ENCODE measurements around the gene TBC1D14. TPM values are rescaled to one million over a fixed set of nuclear protein-coding genes. Genes with fewer than 3 reads are reported as not detected.

The TBC1D14 gene
- polyA plus RNA-seq, 1 of the 3 experiments (the other 2 are of a cell fraction) = 39.5 TPM

GRCh38 chr4:6935965-6936364, 26.3 kb downstream of the TBC1D14 start:
- WGBS (ENCODE audit: low lambda C conversion rate) = 74% methylated on average over 4 of the region's 4 CpGs

DNA sequence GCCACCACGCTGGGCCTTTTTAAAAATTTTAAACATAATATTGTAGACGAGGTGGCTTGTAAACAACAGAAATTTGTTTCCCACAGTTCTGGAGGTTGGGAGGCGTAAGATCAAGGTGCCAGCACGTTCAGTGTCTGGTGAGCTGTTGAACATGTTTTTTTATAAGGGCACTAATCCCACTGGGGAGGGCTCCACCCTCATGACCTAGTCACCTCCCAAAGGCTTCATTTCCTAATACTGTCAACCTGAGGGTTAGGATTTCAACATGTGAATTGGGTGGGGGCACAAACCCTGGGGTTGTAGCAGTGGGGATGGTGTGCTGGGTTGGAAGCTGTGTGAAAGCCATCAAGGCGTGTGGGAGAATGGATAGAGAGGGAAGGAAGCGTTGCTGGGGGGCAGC, 27.6 kb downstream of the TBC1D14 start:
- Histone ChIP-seq H3K4me3 (ENCODE audit: low read depth in 2 of 2, low read length in 1 of 2) (no peak overlapping the region), H3K27ac (ENCODE audit: low read depth in 2 of 2, low read length in 1 of 2) (no peak overlapping the region), H2AFZ (ENCODE audit: low read depth) (no peak overlapping the region), H3F3A (replicated peaks; ENCODE audit: insufficient read depth) (peaks cover 9% of the 10 kb centered on the region), H3K79me2 (ENCODE audit: insufficient read depth) (no peaks in the 10 kb centered on the region; the same call in 1 of the 2 replicates), H3K9ac (no peak overlapping the region), H3K9me3 (no peaks in the 10 kb centered on the region), H3K9me2 (no peaks in the 10 kb centered on the region), H3K36me3 (replicated peaks in 1 of 2; ENCODE audit: control insufficient read depth in 1 of 2, insufficient read depth in 2 of 2, low read length in 1 of 2) (no peaks in the 10 kb centered on the region), H4K20me1 (ENCODE audit: insufficient read depth) (no peaks in the 10 kb centered on the region), H3K4me1 (ENCODE audit: control insufficient read depth in 1 of 2, insufficient read depth in 2 of 2, low read depth in 1 of 2, low read length in 1 of 2) (peaks cover 9% of the 10 kb centered on the region in 2 experiments), H3K4me2 (no peak overlapping the region), H3K27me3 (ENCODE audit: insufficient read depth) (no peaks in the 10 kb centered on the region)
- ChIA-PET POLR2A (no interaction called here), CTCF (no interaction called here)
- no peak for DNase-seq
- WGBS (ENCODE audit: low lambda C conversion rate) = 83% methylated on average over 6 of the region's 6 CpGs
- no peak for TF ChIP-seq EZH2phosphoT487 (IDR thresholded peaks at IDR 0.05; ENCODE audit: borderline replicate concordance, low read depth)
- TF ChIP-seq YY1 (IDR thresholded peaks at IDR 0.05; ENCODE audit: low read depth) = no peak
- TF ChIP-seq, protein P1, sequence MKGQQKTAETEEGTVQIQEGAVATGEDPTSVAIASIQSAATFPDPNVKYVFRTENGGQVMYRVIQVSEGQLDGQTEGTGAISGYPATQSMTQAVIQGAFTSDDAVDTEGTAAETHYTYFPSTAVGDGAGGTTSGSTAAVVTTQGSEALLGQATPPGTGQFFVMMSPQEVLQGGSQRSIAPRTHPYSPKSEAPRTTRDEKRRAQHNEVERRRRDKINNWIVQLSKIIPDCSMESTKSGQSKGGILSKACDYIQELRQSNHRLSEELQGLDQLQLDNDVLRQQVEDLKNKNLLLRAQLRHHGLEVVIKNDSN (IDR thresholded peaks at IDR 0.05; ENCODE audit: borderline replicate concordance, low read depth) = no peak
- TF ChIP-seq ELF1 (IDR thresholded peaks at IDR 0.05) = no peak
- no peak for TF ChIP-seq GABPA (IDR thresholded peaks at IDR 0.05; ENCODE audit: low read depth)
- TF ChIP-seq NFIC (IDR thresholded peaks at IDR 0.05; ENCODE audit: borderline replicate concordance) = no peak
- no peak for TF ChIP-seq USF2 (IDR thresholded peaks at IDR 0.05; ENCODE audit: borderline replicate concordance, low read depth, low read length)
- TF ChIP-seq, protein P2, sequence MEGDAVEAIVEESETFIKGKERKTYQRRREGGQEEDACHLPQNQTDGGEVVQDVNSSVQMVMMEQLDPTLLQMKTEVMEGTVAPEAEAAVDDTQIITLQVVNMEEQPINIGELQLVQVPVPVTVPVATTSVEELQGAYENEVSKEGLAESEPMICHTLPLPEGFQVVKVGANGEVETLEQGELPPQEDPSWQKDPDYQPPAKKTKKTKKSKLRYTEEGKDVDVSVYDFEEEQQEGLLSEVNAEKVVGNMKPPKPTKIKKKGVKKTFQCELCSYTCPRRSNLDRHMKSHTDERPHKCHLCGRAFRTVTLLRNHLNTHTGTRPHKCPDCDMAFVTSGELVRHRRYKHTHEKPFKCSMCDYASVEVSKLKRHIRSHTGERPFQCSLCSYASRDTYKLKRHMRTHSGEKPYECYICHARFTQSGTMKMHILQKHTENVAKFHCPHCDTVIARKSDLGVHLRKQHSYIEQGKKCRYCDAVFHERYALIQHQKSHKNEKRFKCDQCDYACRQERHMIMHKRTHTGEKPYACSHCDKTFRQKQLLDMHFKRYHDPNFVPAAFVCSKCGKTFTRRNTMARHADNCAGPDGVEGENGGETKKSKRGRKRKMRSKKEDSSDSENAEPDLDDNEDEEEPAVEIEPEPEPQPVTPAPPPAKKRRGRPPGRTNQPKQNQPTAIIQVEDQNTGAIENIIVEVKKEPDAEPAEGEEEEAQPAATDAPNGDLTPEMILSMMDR (IDR thresholded peaks at IDR 0.05) = no peak
- no peak for TF ChIP-seq FOXM1 (IDR thresholded peaks at IDR 0.05; ENCODE audit: low read depth)

More at GRCh38 chr4:6935965-6936364, 26.3 kb downstream of the TBC1D14 start:
- Histone ChIP-seq H2AFZ (ENCODE audit: low read depth) (no peak overlapping the region), H4K20me1 (ENCODE audit: insufficient read depth) (no peaks in the 10 kb centered on the region), H3K79me2 (ENCODE audit: insufficient read depth) (no peaks in the 10 kb centered on the region), H3K9me2 (no peaks in the 10 kb centered on the region), H3K4me1 (ENCODE audit: control insufficient read depth in 1 of 2, insufficient read depth in 2 of 2, low read depth in 1 of 2, low read length in 1 of 2) (peaks cover 0 to 3% of the 10 kb centered on the region in 2 experiments; a peak in 1 of 4 replicates), H3F3A (replicated peaks; ENCODE audit: insufficient read depth) (no peaks in the 10 kb centered on the region), H3K27me3 (ENCODE audit: insufficient read depth) (no peaks in the 10 kb centered on the region), H3K4me3 (ENCODE audit: low read depth in 2 of 2, low read length in 1 of 2) (no peak overlapping the region), H3K27ac (ENCODE audit: low read depth in 2 of 2, low read length in 1 of 2) (no peak overlapping the region), H3K4me2 (no peak overlapping the region), H3K9me3 (no peaks in the 10 kb centered on the region), H3K9ac (no peak overlapping the region), H3K36me3 (replicated peaks in 1 of 2; ENCODE audit: control insufficient read depth in 1 of 2, insufficient read depth in 2 of 2, low read length in 1 of 2) (no peaks in the 10 kb centered on the region)
- CTCF ChIA-PET = interaction anchor here (1.0 kb wide), 1 partner anchor 12 kb away, joined by 3 read pairs; no protein-coding TSS in a partner anchor
- POLR2A ChIA-PET = no interaction called here
- no peak for DNase-seq
- TF ChIP-seq NFIC (IDR thresholded peaks at IDR 0.05; ENCODE audit: borderline replicate concordance) (no peak), USF2 (IDR thresholded peaks at IDR 0.05; ENCODE audit: borderline replicate concordance, low read depth, low read length) (no peak), GABPA (IDR thresholded peaks at IDR 0.05; ENCODE audit: low read depth) (no peak), TAF1 (IDR thresholded peaks at IDR 0.05; ENCODE audit: borderline replicate concordance, low read depth, low read length) (no peak), RFX5 (IDR thresholded peaks at IDR 0.05; ENCODE audit: low read length) (no peak), FOXJ3 (CRISPR knock-in tag; IDR thresholded peaks at IDR 0.05) (no peak), SIN3A (IDR thresholded peaks at IDR 0.05; ENCODE audit: borderline replicate concordance, low read depth, low read length) (no peak), RAD21 (IDR thresholded peaks at IDR 0.05; ENCODE audit: low read length) (no peak), ELF1 (IDR thresholded peaks at IDR 0.05) (no peak), POLR2AphosphoS5 (IDR thresholded peaks at IDR 0.05; ENCODE audit: low read depth, low read length) (no peak), TEAD4 (IDR thresholded peaks at IDR 0.05; ENCODE audit: borderline replicate concordance, insufficient read depth) (no peak), CHD2 (IDR thresholded peaks at IDR 0.05; ENCODE audit: low read length, partially characterized antibody) (no peak)
- TF ChIP-seq, protein P2 (IDR thresholded peaks at IDR 0.05) = no peak
